GM12878 (cell line): ENCODE results near the gene TMC8. TPM values are rescaled to one million over a fixed set of nuclear protein-coding genes. Genes with fewer than 3 reads are reported as not detected.

Experiments used
- E4F1 ChIP-seq: fragments of 450-650 bp; IDR thresholded peaks from 2 replicates; pipeline ENCODE4 v1.6.1; 2018; ENCODE audit warnings: borderline replicate concordance, mild to moderate bottlenecking; ENCODE audit not compliant: partially characterized antibody
- NR2F1 ChIP-seq: fragments of 450-650 bp; conservative IDR thresholded peaks from 2 replicates; pipeline ENCODE4 v1.6.1; 2017; ENCODE audit warnings: mild to moderate bottlenecking
- RCOR1 ChIP-seq: conservative IDR thresholded peaks from 2 replicates; pipeline ENCODE4 v1.6.1; 2012; ENCODE audit warnings: low read depth, low read length, improper control_type of control experiment
- REST ChIP-seq: IDR thresholded peaks from 2 replicates; pipeline ENCODE4 v1.6.1; 2012; ENCODE audit warnings: mild to moderate bottlenecking, low read depth, low read length
- SKIL ChIP-seq: fragments of 450-650 bp; IDR thresholded peaks from 2 replicates; pipeline ENCODE4 v1.6.1; 2017; ENCODE audit warnings: mild to moderate bottlenecking, low read depth, inconsistent platforms; ENCODE audit not compliant: poor library complexity, severe bottlenecking
- SMAD1 ChIP-seq: fragments of 450-650 bp; IDR thresholded peaks from 2 replicates; pipeline ENCODE4 v1.6.1; 2018; ENCODE audit warnings: mild to moderate bottlenecking, low read depth; ENCODE audit not compliant: partially characterized antibody
- SREBF1 ChIP-seq: IDR thresholded peaks from 2 replicates; pipeline ENCODE4 v1.6.1; 2012; ENCODE audit warnings: mild to moderate bottlenecking, low read length
- TCF3 ChIP-seq: IDR thresholded peaks from 2 replicates; pipeline ENCODE4 v1.6.1; 2012; ENCODE audit warnings: low read depth, mild to moderate bottlenecking, low read length, borderline replicate concordance; ENCODE audit not compliant: insufficient read depth
- ZNF24 ChIP-seq: fragments of 450-650 bp; IDR thresholded peaks from 2 replicates; pipeline ENCODE4 v1.6.1; 2017; ENCODE audit warnings: antibody characterized with exemption, mild to moderate bottlenecking
- ZNF384 ChIP-seq: IDR thresholded peaks from 2 replicates; pipeline ENCODE4 v1.6.1; 2012; ENCODE audit warnings: low read depth, mild to moderate bottlenecking, low read length, improper control_type of control experiment, borderline replicate concordance
- ZNF622 ChIP-seq: fragments of 450-650 bp; IDR thresholded peaks from 2 replicates; pipeline ENCODE4 v1.6.1; 2017; ENCODE audit warnings: mild to moderate bottlenecking, inconsistent platforms
- ZSCAN29 ChIP-seq: fragments of 450-650 bp; IDR thresholded peaks from 2 replicates; pipeline ENCODE4 v1.6.1; 2017; ENCODE audit warnings: mild to moderate bottlenecking, moderate library complexity
- polyA plus RNA-seq, 11 experiments: library from polyadenylated mRNA; depleted of rRNA in 4 of 11; unstranded in 6 of 11; stranded (reverse) in 5 of 11; fragments of >200 nt; fragmentation: Nextera tagmentation in 4 of 11; fragmentation: Illumina TruSeq in 1 of 11; extraction: Ambion mirVana in 4 of 11; extraction: Trizol in 1 of 11; gene quantifications; 1 replicate in 1 of 11; 2 replicates in 10 of 11; pipeline versions ENCODE4 v1.2.1 to v1.2.3, GENCODE V29; 2011 to 2016; ENCODE audit warnings: inconsistent platforms in 2 of 11, missing spikeins in 2 of 11, low read depth in 1 of 11
- total RNA-seq, 4 experiments: library from RNA; depleted of rRNA in 3 of 4; stranded (reverse); fragments of >200 nt in 3 of 4; fragmentation: Illumina TruSeq in 1 of 4; extraction: Trizol in 1 of 4; gene quantifications; 2 replicates each; pipeline versions ENCODE4 v1.2.1 to v1.2.3, GENCODE V29; 2013 to 2021
- TF ChIP-seq, protein P1 (sequence below): IDR thresholded peaks from 2 replicates; pipeline ENCODE4 v1.6.1; 2012; ENCODE audit warnings: improper control_type of control experiment, low read depth, low read length; ENCODE audit not compliant: insufficient replicate concordance
- TF ChIP-seq, protein P2 (sequence below): IDR thresholded peaks from 2 replicates; pipeline ENCODE4 v1.6.1; 2011; ENCODE audit warnings: low read depth, low read length, improper control_type of control experiment, borderline replicate concordance

Gene TMC8
- total and polyA plus RNA-seq, 10 of the 15 experiments (the other 5 are each of a cell fraction or from before 2014, with no cell fraction given) = 2.7 to 128 (median 40.0) TPM

GRCh38 chr17:78168903-78169793, 38.6 kb downstream of the TMC8 start (continued):
- no peak for TF ChIP-seq REST
- TF ChIP-seq ZSCAN29 = no peak
- no peak for TF ChIP-seq RCOR1
- TF ChIP-seq NR2F1 = no peak
- TF ChIP-seq, protein P1, sequence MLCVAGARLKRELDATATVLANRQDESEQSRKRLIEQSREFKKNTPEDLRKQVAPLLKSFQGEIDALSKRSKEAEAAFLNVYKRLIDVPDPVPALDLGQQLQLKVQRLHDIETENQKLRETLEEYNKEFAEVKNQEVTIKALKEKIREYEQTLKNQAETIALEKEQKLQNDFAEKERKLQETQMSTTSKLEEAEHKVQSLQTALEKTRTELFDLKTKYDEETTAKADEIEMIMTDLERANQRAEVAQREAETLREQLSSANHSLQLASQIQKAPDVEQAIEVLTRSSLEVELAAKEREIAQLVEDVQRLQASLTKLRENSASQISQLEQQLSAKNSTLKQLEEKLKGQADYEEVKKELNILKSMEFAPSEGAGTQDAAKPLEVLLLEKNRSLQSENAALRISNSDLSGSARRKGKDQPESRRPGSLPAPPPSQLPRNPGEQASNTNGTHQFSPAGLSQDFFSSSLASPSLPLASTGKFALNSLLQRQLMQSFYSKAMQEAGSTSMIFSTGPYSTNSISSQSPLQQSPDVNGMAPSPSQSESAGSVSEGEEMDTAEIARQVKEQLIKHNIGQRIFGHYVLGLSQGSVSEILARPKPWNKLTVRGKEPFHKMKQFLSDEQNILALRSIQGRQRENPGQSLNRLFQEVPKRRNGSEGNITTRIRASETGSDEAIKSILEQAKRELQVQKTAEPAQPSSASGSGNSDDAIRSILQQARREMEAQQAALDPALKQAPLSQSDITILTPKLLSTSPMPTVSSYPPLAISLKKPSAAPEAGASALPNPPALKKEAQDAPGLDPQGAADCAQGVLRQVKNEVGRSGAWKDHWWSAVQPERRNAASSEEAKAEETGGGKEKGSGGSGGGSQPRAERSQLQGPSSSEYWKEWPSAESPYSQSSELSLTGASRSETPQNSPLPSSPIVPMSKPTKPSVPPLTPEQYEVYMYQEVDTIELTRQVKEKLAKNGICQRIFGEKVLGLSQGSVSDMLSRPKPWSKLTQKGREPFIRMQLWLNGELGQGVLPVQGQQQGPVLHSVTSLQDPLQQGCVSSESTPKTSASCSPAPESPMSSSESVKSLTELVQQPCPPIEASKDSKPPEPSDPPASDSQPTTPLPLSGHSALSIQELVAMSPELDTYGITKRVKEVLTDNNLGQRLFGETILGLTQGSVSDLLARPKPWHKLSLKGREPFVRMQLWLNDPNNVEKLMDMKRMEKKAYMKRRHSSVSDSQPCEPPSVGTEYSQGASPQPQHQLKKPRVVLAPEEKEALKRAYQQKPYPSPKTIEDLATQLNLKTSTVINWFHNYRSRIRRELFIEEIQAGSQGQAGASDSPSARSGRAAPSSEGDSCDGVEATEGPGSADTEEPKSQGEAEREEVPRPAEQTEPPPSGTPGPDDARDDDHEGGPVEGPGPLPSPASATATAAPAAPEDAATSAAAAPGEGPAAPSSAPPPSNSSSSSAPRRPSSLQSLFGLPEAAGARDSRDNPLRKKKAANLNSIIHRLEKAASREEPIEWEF = no peak
- TF ChIP-seq TCF3 = peak; percentile 77
- no peak for TF ChIP-seq SKIL
- no peak for TF ChIP-seq ZNF24
- TF ChIP-seq E4F1 = no peak
- TF ChIP-seq ZNF622 = no peak
- TF ChIP-seq SMAD1 = no peak
- no peak for TF ChIP-seq ZNF384
- no peak for TF ChIP-seq SREBF1
- TF ChIP-seq, protein P2, sequence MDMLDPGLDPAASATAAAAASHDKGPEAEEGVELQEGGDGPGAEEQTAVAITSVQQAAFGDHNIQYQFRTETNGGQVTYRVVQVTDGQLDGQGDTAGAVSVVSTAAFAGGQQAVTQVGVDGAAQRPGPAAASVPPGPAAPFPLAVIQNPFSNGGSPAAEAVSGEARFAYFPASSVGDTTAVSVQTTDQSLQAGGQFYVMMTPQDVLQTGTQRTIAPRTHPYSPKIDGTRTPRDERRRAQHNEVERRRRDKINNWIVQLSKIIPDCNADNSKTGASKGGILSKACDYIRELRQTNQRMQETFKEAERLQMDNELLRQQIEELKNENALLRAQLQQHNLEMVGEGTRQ = no peak; the same call in 1 of the 2 replicates
